Endothelial cell of hepatic sinusoid (primary cell): Measurements from ENCODE around the gene KIF1A.
"Not testable (repeated sequence)": the region's sequence is repeated elsewhere in the genome, so short reads cannot be mapped to it uniquely, and the experiment has no call there.

Experiments used
- in situ Hi-C: cut with HindIII; loops from 2 replicates; pipeline ENCODE4 v1.10.0; 2017; ENCODE audit warnings: low sequenced_read_pairs

The KIF1A gene

DNA sequence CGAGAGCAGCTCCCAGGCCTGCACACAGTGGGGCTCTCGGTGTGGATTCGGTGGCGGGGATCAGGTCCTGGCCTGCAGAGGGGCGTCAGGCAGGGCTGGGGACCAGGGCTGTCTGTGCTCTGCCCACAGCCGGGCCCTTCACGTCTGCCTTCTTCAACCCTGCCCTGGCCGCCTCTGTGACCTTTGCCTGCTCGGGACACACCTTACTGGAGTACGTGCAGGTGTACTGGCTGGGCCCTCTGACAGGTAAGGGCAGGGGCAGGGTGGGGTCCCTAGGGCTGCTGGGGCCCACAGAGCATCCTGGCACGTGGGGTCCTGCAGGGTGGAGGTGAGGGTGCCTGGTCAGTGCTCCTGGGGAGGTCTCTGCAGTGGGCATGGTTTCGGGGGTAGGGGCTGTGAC lies 125.7 kb downstream of the KIF1A start:
- in situ Hi-C loops, result not testable (repeated sequence)

DNA sequence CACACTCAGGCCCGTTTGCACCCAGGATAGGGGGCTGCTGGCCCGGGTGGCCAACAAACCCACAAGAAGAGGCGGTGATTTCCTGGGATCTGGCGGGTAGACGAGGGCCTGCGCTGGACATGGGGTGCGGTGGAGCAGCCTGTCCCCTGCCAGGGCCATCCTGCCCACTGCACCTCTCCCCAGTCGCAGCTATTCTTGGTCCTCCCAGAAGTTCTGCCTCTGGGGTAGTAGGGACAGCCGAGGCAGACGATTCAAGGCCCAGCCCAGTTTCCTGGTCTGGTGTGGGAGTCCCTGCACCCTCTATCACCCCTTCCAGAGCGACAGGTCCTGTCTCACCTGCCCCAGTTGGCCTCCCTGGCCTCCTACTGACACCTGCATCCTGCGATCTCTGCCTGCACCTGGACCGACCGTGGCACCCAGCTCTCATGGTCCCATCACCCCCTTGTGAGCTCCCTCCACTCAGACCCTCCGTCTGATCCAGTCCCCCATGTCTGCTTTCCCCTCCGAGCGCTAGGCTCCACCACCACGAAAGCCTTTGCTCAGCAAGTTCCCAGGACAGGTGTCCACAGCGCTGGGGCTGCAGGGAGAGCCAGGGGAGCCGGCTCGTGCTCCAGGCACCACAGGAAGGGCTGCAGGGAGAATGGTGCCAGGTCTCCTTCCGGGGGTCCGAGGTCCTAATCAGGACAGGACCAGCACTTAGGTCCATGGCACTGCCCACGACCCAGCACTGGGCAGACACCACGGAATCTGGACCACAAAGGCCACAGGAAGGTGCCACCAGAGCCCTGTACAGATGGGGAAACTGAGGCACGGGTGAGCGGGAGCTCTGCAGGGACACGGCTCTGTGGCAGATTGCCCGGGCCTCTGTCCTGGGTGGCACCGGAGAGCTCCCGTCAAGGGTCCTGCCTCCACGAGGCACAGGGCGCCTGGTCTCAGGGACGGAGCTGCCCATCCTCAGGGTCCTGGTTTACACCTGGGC lies 127.1 kb downstream of the KIF1A start:
- in situ Hi-C loops, result not testable (repeated sequence)

DNA sequence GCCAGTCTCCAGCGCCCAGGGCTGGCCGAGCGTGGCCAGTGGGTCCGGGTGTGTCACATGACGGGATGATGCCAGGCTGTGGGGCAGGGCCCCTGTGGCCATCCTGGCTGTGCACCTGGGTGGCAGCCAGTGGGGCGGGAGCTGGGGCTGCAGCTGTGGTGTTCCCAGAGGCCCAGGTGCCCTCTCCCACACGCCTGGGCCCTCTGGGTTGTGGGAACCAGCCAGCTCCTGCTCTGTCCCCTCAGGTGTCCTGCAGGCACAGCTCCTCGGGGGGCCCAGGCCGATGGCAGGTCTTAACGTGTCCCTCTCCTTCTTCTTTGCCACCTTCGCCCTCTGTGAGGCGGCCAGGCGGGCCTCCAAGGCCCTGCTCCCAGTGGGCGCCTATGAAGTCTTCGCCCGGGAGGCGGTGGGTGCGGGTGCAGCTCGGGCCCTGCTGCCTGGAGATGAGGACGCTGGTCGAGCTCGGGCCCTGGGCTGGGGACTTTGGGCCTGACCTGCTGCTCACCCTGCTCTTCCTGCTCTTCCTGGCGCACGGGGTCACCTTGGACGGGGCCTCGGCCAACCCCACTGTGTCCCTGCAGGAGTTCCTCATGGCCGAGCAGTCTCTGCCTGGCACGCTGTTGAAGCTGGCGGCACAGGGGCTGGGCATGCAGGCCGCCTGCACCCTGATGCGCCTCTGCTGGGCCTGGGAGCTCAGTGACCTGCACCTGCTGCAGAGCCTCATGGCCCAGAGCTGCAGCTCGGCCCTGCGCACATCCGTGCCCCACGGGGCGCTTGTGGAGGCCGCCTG lies 128.2 kb downstream of the KIF1A start, which contains the start of gene AQP12A:
TSS of gene AQP12A (plus strand) at position 236 of the 790 bp plus-strand sequence. CDS start at position 284, 48 bp downstream.
- in situ Hi-C loops, result not testable (repeated sequence)

DNA sequence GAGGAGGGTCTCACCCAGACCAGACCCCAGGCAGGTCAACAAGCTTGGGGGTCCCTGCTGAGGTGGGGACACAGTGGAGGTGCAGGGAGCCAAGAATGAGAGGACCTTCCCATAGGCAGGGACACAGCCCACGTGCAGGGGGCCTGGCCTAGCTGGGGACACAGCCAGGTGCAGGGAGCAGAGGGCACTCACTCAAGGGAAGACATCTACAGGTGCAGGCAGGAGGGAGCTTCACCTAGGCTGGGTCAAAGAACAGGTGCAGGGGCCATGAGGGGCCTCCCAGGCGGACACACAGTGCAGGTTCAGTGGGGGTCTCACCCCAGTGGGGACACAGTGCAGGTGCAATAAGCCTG lies 129.0 kb downstream of the KIF1A start:
- in situ Hi-C loops, result not testable (repeated sequence)

DNA sequence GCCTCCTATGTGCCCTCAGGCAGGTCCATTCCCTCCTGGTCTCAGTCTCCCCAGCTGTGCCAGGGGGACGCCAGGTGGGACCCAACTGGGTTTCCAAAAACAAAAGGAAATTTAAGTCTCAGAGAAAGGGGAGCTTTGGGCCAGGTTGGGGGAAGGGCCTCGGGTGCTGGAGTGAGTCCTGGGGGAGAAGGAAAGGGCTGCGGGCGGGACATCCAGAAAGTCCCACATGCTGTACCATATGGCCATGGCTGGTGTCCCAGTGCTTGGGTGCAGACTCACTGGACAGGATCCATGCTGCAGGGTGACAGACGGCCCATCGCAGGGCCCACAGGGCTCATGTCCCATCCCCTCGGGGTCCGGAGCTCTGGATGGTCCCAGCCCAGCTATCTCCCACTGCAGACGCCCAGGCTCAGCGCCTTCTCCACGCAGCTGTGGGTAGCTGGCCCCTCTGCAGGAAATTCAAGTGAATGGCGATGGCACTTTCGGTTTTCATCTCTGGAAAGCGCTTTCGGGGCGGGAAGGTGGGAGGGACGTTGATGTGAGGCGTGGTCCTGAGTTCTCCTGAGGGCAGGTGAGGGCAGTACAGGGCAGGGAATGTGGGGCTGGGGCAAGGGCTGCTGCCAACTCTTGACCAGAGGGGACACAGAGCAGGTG lies 129.5 kb downstream of the KIF1A start:
- in situ Hi-C loops, result not testable (repeated sequence)

- in situ Hi-C loops, result no loop called here
These were observed 130.0 kb downstream of the KIF1A start for GRCh38 chr2:240689975-240690374.

DNA sequence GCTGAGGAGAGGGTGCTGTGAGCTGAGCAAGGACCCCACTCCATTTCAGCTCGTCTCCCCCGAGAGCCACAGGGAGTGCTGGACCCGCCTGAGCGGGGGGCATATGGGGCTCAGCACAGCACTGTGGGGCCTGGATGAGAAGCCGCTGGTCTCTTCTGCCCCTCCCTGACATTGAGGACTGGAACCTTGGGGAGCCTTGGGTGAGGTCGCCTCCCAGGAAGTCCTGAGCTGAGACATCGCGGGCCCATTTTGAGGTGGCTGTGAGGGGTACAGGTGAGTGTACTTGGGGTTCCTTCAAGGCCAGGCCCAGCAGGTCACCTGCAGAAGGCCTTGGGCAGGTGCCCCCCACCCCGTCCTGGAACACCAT lies 131.5 kb downstream of the KIF1A start:
- in situ Hi-C loops, result no loop called here

DNA sequence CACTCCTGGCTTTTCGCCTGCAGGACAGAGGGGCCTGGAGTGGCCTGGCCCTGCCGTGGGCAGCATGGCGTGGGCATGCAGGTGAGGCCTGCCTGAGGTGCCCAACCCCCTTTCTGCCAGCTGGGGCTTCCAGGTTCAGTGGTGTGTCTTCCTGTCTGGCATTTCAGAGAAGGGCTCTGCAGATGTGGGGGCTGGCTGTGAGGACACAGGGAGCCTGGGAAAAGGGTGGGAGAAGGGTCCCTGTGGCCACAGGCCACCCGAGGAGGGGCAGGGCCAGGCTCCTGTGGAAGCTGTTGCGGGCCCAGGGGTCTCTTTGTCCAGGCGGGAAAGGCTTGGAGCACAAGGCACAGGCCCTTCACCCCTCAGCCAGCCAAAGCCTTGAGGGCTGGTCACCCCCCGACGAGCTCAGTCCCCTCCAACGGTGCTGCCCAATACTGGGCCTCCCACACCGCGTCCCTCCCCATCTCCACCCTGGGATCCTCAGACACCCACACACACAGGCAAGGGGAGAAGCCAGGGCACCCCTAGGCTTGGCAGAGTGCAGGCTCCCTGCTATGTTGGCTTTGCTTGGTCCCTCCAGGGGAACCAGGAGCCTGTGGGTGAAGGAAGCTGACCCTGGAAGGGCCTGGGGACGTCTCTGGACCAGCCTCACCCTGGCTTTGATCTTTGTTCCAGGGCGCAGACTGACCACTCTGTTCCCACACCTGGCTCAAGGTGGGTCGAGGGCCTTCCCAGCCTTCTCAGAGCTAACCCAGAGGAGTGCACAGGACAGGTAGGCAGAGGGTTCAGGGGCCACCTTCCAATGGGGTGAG lies 132.1 kb downstream of the KIF1A start:
- in situ Hi-C loops, result no loop called here

GRCh38 chr2:240687045-240687740 lies 132.8 kb downstream of the KIF1A start:
- in situ Hi-C loops, result no loop called here

GRCh38 chr2:240686460-240686859 lies 133.6 kb downstream of the KIF1A start:
- in situ Hi-C loops, result no loop called here

DNA sequence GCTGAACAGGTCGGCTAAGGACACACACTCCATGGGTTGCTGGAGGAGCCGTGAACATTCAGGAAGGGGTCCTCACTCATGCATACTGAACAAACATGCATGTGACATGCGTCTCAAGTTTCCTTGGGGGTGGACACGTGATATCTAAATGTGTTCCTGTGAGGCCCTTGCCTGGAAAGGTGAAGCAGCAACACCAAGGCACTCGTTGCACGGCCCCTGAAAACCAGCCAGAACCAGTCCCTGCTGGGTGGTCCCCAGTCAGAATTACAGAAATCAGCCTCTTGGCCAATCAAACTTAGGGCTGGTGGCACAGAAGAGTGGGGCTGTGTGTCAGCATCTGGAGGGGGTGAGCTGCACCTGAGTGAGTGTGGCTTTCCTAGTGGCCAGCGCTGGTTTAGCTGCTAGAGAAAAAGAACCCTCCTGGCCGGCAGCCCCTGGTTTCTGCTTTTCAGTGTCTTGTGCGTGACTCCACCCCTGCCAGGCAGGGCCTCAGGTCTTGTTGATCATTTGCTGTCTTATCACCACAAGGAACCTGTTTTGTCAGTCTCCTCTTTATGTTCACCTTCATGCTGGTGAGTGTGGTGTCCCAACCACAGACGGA lies 134.1 kb downstream of the KIF1A start:
- in situ Hi-C loops, result no loop called here

DNA sequence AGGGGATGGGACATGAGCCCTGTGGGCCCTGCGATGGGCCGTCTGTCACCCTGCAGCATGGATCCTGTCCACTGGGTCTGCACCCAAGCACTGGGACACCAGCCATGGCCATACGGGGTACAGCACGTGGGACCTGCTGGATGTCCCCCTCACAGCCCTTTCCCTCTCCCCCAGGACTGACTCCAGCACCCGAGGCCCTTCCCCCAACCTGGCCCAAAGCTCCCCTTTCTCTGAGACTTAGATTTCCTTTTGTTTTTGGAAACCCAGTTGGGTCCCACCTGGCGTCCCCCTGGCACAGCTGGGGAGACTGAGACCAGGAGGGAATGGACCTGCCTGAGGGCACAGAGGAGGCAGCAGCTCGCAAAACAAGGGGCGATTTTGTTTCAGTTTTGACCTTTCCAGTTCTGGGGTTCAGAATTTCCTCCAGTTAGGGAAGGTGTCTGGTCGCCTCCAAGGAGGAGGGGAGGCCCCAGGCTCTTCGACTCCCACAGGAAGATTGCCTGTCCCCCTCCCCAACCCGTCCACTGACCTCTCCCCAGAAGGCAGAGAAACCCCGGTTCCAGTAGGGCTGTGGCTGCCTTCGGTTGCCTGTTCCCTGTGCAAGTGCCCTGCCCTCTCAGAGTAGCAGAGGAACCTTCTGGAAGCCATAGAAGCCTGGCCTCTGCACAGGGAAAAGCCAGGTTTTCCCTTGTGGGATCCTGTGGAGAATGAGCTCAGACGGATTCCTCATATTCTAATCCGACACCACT lies 135.9 kb downstream of the KIF1A start:
- in situ Hi-C loops, result not testable (repeated sequence)

- in situ Hi-C loops, result not testable (repeated sequence)
These were observed 136.6 kb downstream of the KIF1A start for GRCh38 chr2:240683329-240683979.

DNA sequence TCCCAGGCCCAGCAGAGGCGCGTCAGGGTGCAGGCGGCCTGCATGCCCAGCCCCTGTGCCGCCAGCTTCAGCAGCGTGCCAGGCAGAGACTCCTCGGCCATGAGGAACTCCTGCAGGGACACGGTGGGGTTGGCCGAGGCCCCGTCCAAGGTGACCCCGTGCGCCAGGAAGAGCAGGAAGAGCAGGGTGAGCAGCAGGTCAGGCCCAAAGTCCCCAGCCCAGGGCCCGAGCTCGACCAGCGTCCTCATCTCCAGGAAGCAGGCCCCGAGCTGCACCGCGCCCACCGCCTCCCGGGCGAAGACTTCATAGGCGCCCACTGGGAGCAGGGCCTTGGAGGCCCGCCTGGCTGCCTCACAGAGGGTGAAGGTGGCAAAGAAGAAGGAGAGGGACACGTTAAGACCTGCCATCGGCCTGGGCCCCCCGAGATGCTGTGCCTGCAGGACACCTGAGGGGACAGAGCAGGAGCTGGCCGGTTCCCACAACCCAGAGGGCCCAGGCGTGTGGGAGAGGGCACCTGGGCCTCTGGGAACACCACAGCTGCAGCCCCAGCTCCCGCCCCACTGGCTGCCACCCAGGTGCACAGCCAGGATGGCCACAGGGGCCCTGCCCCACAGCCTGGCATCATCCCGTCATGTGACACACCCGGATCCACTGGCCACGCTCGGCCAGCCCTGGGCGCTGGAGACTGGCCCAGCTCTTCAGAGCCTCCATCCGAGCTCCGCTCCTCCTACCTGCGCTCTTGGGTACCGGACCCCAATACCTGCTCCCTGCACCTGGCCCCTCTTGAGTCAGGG lies 137.4 kb downstream of the KIF1A start, which contains the start of gene AQP12B:
TSS of gene AQP12B (minus strand) at position 455 of the 794 bp plus-strand sequence. CDS start at position 407, 48 bp downstream.
- in situ Hi-C loops, result not testable (repeated sequence)

DNA sequence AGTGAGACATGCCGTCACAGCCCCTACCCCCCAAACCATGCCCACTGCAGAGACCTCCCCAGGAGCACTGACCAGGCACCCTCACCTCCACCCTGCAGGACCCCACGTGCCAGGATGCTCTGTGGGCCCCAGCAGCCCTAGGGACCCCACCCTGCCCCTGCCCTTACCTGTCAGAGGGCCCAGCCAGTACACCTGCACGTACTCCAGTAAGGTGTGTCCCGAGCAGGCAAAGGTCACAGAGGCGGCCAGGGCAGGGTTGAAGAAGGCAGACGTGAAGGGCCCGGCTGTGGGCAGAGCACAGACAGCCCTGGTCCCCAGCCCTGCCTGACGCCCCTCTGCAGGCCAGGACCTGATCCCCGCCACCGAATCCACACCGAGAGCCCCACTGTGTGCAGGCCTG lies 139.8 kb downstream of the KIF1A start:
- in situ Hi-C loops, result not testable (repeated sequence)

GRCh38 chr2:240678909-240679308 lies 141.1 kb downstream of the KIF1A start:
- in situ Hi-C loops, result not testable (repeated sequence)

DNA sequence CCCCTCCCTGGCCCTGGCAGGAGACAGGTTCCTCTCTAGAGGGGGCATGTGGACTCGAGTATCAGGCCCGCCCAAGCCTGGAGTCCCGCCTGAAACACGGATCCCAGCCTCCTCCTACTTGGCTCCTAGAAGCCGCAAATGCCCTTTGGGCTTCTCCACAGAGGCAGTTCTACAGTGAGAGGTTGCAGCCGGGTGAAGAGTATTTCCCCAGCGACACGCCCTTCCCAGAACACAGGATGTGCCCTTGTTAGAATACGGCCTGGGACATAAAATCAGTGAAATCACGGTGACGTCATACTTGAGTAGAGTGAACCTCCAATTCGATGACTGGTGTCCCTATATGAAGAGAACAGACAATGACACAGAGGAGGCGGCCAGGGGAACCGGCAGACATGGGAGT lies 142.0 kb downstream of the KIF1A start:
- in situ Hi-C loops, result not testable (repeated sequence)
